ENCODE measurements around the gene SLFN14.

DNA sequence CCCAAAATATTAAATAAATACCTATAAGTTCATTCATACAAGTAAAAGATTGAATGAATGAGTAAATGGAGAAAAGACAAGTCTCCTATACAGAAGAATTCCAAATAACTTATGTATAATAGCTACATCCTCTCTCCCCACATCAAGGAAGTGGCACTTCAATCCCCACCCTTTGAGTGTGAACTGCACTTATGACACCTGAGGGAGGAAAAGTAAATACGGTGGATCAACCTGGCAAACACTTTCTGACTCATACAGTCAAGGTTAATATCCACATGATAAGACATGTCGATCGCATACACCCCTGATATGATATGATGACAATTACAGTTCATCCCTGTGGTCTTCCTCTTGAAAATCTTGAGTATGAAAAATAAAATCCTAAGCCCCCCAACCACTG is 41.2 kb downstream of the SLFN14 start:
- TF ChIP-seq, protein P1, sequence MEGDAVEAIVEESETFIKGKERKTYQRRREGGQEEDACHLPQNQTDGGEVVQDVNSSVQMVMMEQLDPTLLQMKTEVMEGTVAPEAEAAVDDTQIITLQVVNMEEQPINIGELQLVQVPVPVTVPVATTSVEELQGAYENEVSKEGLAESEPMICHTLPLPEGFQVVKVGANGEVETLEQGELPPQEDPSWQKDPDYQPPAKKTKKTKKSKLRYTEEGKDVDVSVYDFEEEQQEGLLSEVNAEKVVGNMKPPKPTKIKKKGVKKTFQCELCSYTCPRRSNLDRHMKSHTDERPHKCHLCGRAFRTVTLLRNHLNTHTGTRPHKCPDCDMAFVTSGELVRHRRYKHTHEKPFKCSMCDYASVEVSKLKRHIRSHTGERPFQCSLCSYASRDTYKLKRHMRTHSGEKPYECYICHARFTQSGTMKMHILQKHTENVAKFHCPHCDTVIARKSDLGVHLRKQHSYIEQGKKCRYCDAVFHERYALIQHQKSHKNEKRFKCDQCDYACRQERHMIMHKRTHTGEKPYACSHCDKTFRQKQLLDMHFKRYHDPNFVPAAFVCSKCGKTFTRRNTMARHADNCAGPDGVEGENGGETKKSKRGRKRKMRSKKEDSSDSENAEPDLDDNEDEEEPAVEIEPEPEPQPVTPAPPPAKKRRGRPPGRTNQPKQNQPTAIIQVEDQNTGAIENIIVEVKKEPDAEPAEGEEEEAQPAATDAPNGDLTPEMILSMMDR (IDR thresholded peaks at IDR 0.05) = no peak
- no peak for TF ChIP-seq POLR2A (IDR thresholded peaks at IDR 0.05)

Data from breast epithelium (tissue), 3 donors.